ENCODE measurements around the gene GDPGP1. TPM values are rescaled to one million over a fixed set of nuclear protein-coding genes. Genes with fewer than 3 reads are reported as not detected.

The GDPGP1 gene
- total RNA-seq, 1 donor from 2014 or later: 10.6 TPM

GRCh38 chr15:90202929-90203328, 31.1 kb upstream of the GDPGP1 start:
- intact Hi-C loops (cut with DNase I): no loop called here

GRCh38 chr15:90203473-90203872, 30.5 kb upstream of the GDPGP1 start:
- DNase-seq (ENCODE audit: low spot score): no peak
- intact Hi-C loops (cut with DNase I): no loop called here

More at GRCh38 chr15:90202929-90203328, 31.1 kb upstream of the GDPGP1 start:
- DNase-seq (ENCODE audit: low spot score): no peak

GRCh38 chr15:90203922-90204321, 30.1 kb upstream of the GDPGP1 start:
- no peak for DNase-seq (ENCODE audit: low spot score)

GRCh38 chr15:90205050-90205848, 28.8 kb upstream of the GDPGP1 start:
- no peak for DNase-seq (ENCODE audit: low spot score)
- intact Hi-C loops (cut with DNase I): no loop called here

More at GRCh38 chr15:90203922-90204321, 30.1 kb upstream of the GDPGP1 start:
- intact Hi-C loops (cut with DNase I): no loop called here

GRCh38 chr15:90205886-90206285, 28.1 kb upstream of the GDPGP1 start:
- DNase-seq (ENCODE audit: low spot score): no peak
- intact Hi-C loops (cut with DNase I): no loop called here

- DNase-seq (ENCODE audit: low spot score): peak; percentile 19
- intact Hi-C loops (cut with DNase I): no loop called here
Observed at GRCh38 chr15:90207252-90207651, 26.8 kb upstream of the GDPGP1 start.

- no peak for DNase-seq (ENCODE audit: low spot score)
- intact Hi-C loops (cut with DNase I): no loop called here
Observed at GRCh38 chr15:90208356-90208755, 25.7 kb upstream of the GDPGP1 start.

- DNase-seq (ENCODE audit: low spot score): no peak
- intact Hi-C loops (cut with DNase I): no loop called here
Observed at GRCh38 chr15:90209591-90209990, 24.4 kb upstream of the GDPGP1 start.

- no peak for DNase-seq (ENCODE audit: low spot score)
- intact Hi-C loops (cut with DNase I): no loop called here
Observed at GRCh38 chr15:90210593-90210992, 23.4 kb upstream of the GDPGP1 start.

GRCh38 chr15:90211009-90211408, 23.0 kb upstream of the GDPGP1 start:
- no peak for DNase-seq (ENCODE audit: low spot score)
- intact Hi-C loops (cut with DNase I): no loop called here

- peak; percentile 82 for DNase-seq (ENCODE audit: low spot score)
- intact Hi-C loops (cut with DNase I): no loop called here
Observed at GRCh38 chr15:90211440-90212143, 22.4 kb upstream of the GDPGP1 start.

GRCh38 chr15:90212221-90213098, 21.5 kb upstream of the GDPGP1 start:
- intact Hi-C loops (cut with DNase I): no loop called here
- no peak for DNase-seq (ENCODE audit: low spot score)

- no peak for DNase-seq (ENCODE audit: low spot score)
Observed at GRCh38 chr15:90213122-90213817, 20.7 kb upstream of the GDPGP1 start.

GRCh38 chr15:90213818-90214204, 20.2 kb upstream of the GDPGP1 start:
- no peak for DNase-seq (ENCODE audit: low spot score)
- intact Hi-C loops (cut with DNase I): no loop called here

More at GRCh38 chr15:90213122-90213817, 20.7 kb upstream of the GDPGP1 start:
- intact Hi-C loops (cut with DNase I): no loop called here

- intact Hi-C loops (cut with DNase I): no loop called here
- peak; percentile 6 for DNase-seq (ENCODE audit: low spot score)
Observed at GRCh38 chr15:90214553-90215196, 19.3 kb upstream of the GDPGP1 start.

GRCh38 chr15:90217671-90218394, 16.2 kb upstream of the GDPGP1 start:
- no peak for DNase-seq (ENCODE audit: low spot score)
- intact Hi-C loops (cut with DNase I): no loop called here

GRCh38 chr15:90219421-90220141, 14.4 kb upstream of the GDPGP1 start:
- DNase-seq (ENCODE audit: low spot score): no peak
- intact Hi-C loops (cut with DNase I): loop anchor here (10.0 kb wide), 1 partner anchor 325 kb away; the partner anchor contains the start of gene AP3S2
